GM23338 (cell line): ENCODE data around the gene MEMO1.

Source experiments
- CREB1 ChIP-seq: fragments of 250-450 bp; sonication (Bioruptor Pico); IDR thresholded peaks from 2 replicates; pipeline ENCODE4 v1.5.0; 2020; ENCODE audit warnings: low read depth, mild to moderate bottlenecking, moderate library complexity
- CTCF ChIP-seq, 2 experiments: fragments of 200-600 bp in 1 of 2; sonication (generic) in 1 of 2; conservative IDR thresholded peaks; 2 replicates each; pipeline versions ENCODE4 v1.5.1 to v1.6.1; 2016 to 2017; ENCODE audit warnings: antibody characterized with exemption in 2 of 2, low read depth in 2 of 2, mild to moderate bottlenecking in 2 of 2, moderate library complexity in 1 of 2
- JUNB ChIP-seq: IDR thresholded peaks from one replicate; pipeline ENCODE4 v1.6.1; 2016; ENCODE audit warnings: antibody characterized with exemption; ENCODE audit not compliant: unreplicated experiment
- NANOG ChIP-seq: IDR thresholded peaks from 2 replicates; pipeline ENCODE4 v1.6.1; 2016; ENCODE audit warnings: antibody characterized with exemption, borderline replicate concordance
- POLR2AphosphoS5 ChIP-seq: IDR thresholded peaks from 2 replicates; pipeline ENCODE4 v1.6.1; 2016; ENCODE audit warnings: antibody characterized with exemption, low read depth
- REST ChIP-seq: IDR thresholded peaks from one replicate; pipeline ENCODE4 v1.6.1; 2018; ENCODE audit warnings: antibody characterized with exemption; ENCODE audit not compliant: unreplicated experiment
- STAT1 ChIP-seq: IDR thresholded peaks from one replicate; pipeline ENCODE4 v1.6.1; 2016; ENCODE audit warnings: antibody characterized with exemption; ENCODE audit not compliant: unreplicated experiment
- ZNF114 ChIP-seq: fragments of 250-450 bp; sonication (Bioruptor Pico); IDR thresholded peaks from 2 replicates; pipeline ENCODE4 v1.5.0; 2020; ENCODE audit warnings: mild to moderate bottlenecking, moderate library complexity

- TF ChIP-seq STAT1, result no peak
- no peak for TF ChIP-seq CTCF (conservative IDR thresholded peaks at IDR 0.05; ENCODE audit: low read depth in 2 of 2)
- TF ChIP-seq NANOG, result peak; percentile 32; the same call in 1 of the 2 replicates
- TF ChIP-seq POLR2AphosphoS5, result no peak
- TF ChIP-seq REST, result no peak
- no peak for TF ChIP-seq CREB1 (CRISPR knock-in tag)
- no peak for TF ChIP-seq ZNF114 (CRISPR knock-in tag)
- TF ChIP-seq JUNB, result no peak
Measured at GRCh38 chr2:31980674-31981356, 30.0 kb downstream of the MEMO1 start.
